ENCODE results near the gene KLHDC9. TPM values are rescaled to one million over a fixed set of nuclear protein-coding genes. Genes with fewer than 3 reads are reported as not detected.

Gene KLHDC9
- total RNA-seq, 4 donors from 2014 or later, result 7.9 to 12.9 (median 9.1) TPM

GRCh38 chr1:161082996-161083747, 15.0 kb upstream of the KLHDC9 start:
- DNase-seq (ENCODE audit: low spot score in 2 of 2), result peak; percentile 40 to 64
- Histone ChIP-seq H3K4me1 (no peaks in the 10 kb centered on the region), H3K27ac (peak overlapping the region in 1 of 4 donors; percentile 21), H3K27me3 (no peaks in the 10 kb centered on the region), H3K9me3 (no peaks in the 10 kb centered on the region), H3K36me3 (no peaks in the 10 kb centered on the region), H3K4me3 (no peak overlapping the region)
- TF ChIP-seq POLR2A (IDR thresholded peaks at IDR 0.05) (no peak), CTCF (IDR thresholded peaks at IDR 0.05) (no peak), EP300 (IDR thresholded peaks at IDR 0.05) (peak in 1 of 2 donors; percentile 41)
- 33 to 56% methylated on average over 8 of the region's 8 CpGs for WGBS, 2 donors

- H3K4me1 ChIP-seq, result no peaks in the 10 kb centered on the region
- H3K27me3 ChIP-seq, result no peaks in the 10 kb centered on the region
- H3K9me3 ChIP-seq, result no peaks in the 10 kb centered on the region
- 72 to 79% methylated on average over 10 of the region's 10 CpGs for WGBS, 2 donors
- no peak for TF ChIP-seq EP300 (IDR thresholded peaks at IDR 0.05)
- TF ChIP-seq CTCF (IDR thresholded peaks at IDR 0.05), result no peak
- TF ChIP-seq POLR2A (IDR thresholded peaks at IDR 0.05), result no peak
- peak overlapping the region in 2 of 4 donors; percentile 25 to 57 for H3K27ac ChIP-seq
- no peak for DNase-seq (ENCODE audit: low spot score in 2 of 2)
- H3K4me3 ChIP-seq, result no peak overlapping the region
- no peaks in the 10 kb centered on the region for H3K36me3 ChIP-seq
These were observed 14.2 kb upstream of the KLHDC9 start for GRCh38 chr1:161083748-161084596.

- Histone ChIP-seq H3K4me3 (no peak overlapping the region), H3K36me3 (no peaks in the 10 kb centered on the region), H3K27ac (no peak overlapping the region), H3K27me3 (no peaks in the 10 kb centered on the region), H3K9me3 (no peaks in the 10 kb centered on the region), H3K4me1 (no peaks in the 10 kb centered on the region)
- WGBS, 2 donors, result 67 to 92% methylated on average over 1 of the region's 1 CpG
- DNase-seq (ENCODE audit: low spot score in 2 of 2), result no peak
- TF ChIP-seq CTCF (IDR thresholded peaks at IDR 0.05) (no peak), POLR2A (IDR thresholded peaks at IDR 0.05) (no peak), EP300 (IDR thresholded peaks at IDR 0.05) (no peak)
These were observed 13.6 kb upstream of the KLHDC9 start for GRCh38 chr1:161084597-161084988.

GRCh38 chr1:161085165-161085564, 13.0 kb upstream of the KLHDC9 start:
- WGBS, 2 donors, result 34 to 57% methylated on average over 2 of the region's 2 CpGs
- Histone ChIP-seq H3K27ac (no peak overlapping the region), H3K27me3 (no peaks in the 10 kb centered on the region), H3K4me3 (no peak overlapping the region), H3K4me1 (no peaks in the 10 kb centered on the region), H3K9me3 (no peaks in the 10 kb centered on the region), H3K36me3 (no peaks in the 10 kb centered on the region)
- TF ChIP-seq POLR2A (IDR thresholded peaks at IDR 0.05) (no peak), EP300 (IDR thresholded peaks at IDR 0.05) (no peak), CTCF (IDR thresholded peaks at IDR 0.05) (no peak)
- no peak for DNase-seq (ENCODE audit: low spot score in 2 of 2)

- Histone ChIP-seq H3K9me3 (no peaks in the 10 kb centered on the region), H3K27me3 (no peaks in the 10 kb centered on the region), H3K36me3 (no peaks in the 10 kb centered on the region), H3K4me1 (no peaks in the 10 kb centered on the region), H3K4me3 (no peak overlapping the region), H3K27ac (no peak overlapping the region)
- TF ChIP-seq POLR2A (IDR thresholded peaks at IDR 0.05), result no peak
- no peak for TF ChIP-seq CTCF (IDR thresholded peaks at IDR 0.05)
- TF ChIP-seq EP300 (IDR thresholded peaks at IDR 0.05), result no peak
- 58 to 59% methylated on average over 2 to 4 of the region's 4 CpGs for WGBS, 2 donors
- no peak for DNase-seq (ENCODE audit: low spot score in 2 of 2)
These were observed 11.7 kb upstream of the KLHDC9 start for GRCh38 chr1:161086457-161086856.

Measured in tibial nerve (tissue), 4 donors.